Activated CD4-positive, alpha-beta T cell treated with anti-CD3 and anti-CD28 coated beads, Interleukin-2, amount 50 U/mL, for 1 hour (primary cell): Measurements from ENCODE around the gene RALB.
"Not testable (repeated sequence)": the region's sequence is repeated elsewhere in the genome, so short reads cannot be mapped to it uniquely, and the experiment has no call there.

ENCODE experiments used
- DNase-seq: peaks from one replicate; pipeline ENCODE4 v3.0.0-alpha.2; 2020

RALB gene

GRCh38 chr2:120225549-120226065, 27.0 kb upstream of the RALB start:
- no peak for DNase-seq

- DNase-seq: no peak
These were observed 26.3 kb upstream of the RALB start for GRCh38 chr2:120226316-120226715.

- no peak for DNase-seq
These were observed 25.3 kb upstream of the RALB start for GRCh38 chr2:120227111-120227991.

GRCh38 chr2:120228503-120228902, 24.1 kb upstream of the RALB start:
- no peak for DNase-seq

DNA sequence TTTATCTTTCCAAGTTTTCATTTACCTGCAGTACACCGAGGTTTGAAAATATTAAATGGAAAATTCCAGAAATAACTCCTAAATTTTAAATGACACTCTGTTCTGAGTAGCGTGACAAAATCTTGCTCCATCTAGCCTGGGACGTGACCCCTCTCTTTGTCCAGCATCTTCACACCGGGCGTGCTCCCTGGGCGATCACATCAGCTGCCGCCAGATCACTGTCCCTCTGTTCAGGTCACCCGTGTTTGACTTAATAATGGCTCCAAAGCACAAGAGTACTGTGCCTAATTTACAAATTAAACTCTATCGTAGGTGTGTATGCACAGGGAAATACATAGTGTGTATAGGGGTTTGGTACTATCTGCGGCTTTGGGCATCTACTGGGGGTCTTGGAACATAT, 23.3 kb upstream of the RALB start:
- DNase-seq: no peak

- DNase-seq: no peak
These were observed 21.9 kb upstream of the RALB start for GRCh38 chr2:120230515-120231471.

DNA sequence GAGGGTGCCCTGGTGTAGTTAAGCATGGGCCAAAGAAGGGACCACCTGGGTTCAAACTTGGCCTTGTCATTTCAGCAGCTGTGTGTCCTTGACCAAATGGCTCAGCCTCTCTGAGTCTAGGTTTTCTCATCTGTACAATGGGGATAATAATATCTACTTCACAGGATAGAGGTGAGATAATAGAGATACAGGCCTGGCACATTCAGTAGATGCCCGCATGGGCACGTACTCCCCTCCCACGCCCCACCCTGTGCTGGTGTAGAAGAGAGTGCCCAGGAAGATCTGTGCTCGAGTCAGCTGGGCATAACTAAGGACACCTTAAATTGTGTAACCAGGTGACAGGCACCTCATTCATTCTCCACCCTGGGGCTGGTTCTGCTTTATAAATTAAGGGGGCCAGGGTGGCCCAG, 21.1 kb upstream of the RALB start:
- no peak for DNase-seq

GRCh38 chr2:120231974-120232635, 20.5 kb upstream of the RALB start:
- peak; percentile 48 for DNase-seq

GRCh38 chr2:120233292-120233691, 19.4 kb upstream of the RALB start:
- no peak for DNase-seq

DNA sequence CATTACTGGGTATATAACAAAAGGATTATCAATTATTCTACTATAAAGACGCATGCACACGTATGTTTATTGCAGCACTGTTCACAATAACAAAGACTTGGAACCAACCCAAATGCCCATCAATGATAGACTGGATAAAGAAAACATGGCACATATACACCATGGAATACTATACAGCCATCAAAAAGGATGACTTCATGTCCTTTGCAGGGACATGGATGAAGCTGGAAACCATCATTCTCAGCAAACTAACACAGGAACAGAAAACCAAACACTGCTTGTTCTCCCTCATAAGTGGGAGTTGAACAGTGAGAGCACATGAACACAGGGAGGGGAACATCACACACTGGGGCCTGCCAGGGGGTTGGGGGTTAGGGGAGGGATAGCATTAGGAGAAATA, 17.5 kb upstream of the RALB start:
- not testable (repeated sequence) for DNase-seq

DNA sequence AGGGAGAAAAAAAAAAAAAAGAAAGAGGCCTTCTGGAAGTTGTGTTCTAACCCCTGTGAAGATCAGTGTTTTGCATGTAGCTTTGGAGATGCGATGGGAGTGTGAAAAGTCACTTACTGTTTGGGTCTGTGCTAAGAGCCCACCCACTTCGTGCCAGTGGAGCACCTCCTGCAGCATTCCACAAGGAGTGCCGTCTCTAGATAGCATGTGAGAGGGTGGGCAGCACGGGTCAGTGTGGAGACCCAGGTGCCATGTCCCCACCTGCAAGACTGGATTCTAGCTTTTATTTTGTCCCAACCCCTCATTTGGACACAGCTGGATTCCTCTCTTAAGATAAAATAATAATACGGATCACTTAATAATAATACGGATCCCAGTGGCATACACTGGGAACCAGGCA, 17.0 kb upstream of the RALB start:
- no peak for DNase-seq

- no peak for DNase-seq
These were observed 16.3 kb upstream of the RALB start for GRCh38 chr2:120236316-120236715.

- DNase-seq: no peak
These were observed 15.9 kb upstream of the RALB start for GRCh38 chr2:120236791-120237190.

DNA sequence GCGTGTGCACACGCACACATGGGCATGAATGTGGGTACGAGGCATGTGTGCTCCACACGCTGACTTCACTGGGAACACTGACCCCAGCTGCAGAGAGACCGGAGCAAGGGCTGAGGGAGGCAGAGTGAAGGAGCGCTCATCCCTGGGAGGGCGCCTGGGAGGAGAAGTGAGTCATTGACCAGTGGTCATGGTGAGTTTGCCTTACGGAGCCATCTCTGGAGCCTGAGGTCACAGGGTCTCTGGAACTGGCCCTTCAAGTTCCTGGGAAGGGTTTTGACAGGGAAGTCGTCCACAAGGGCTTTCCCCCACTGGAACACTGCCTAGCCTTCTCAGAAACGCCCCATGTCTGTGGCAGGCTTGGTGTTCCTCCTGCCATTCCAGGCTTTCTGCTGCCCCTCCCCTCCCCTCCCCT, 15.2 kb upstream of the RALB start:
- no peak for DNase-seq

DNA sequence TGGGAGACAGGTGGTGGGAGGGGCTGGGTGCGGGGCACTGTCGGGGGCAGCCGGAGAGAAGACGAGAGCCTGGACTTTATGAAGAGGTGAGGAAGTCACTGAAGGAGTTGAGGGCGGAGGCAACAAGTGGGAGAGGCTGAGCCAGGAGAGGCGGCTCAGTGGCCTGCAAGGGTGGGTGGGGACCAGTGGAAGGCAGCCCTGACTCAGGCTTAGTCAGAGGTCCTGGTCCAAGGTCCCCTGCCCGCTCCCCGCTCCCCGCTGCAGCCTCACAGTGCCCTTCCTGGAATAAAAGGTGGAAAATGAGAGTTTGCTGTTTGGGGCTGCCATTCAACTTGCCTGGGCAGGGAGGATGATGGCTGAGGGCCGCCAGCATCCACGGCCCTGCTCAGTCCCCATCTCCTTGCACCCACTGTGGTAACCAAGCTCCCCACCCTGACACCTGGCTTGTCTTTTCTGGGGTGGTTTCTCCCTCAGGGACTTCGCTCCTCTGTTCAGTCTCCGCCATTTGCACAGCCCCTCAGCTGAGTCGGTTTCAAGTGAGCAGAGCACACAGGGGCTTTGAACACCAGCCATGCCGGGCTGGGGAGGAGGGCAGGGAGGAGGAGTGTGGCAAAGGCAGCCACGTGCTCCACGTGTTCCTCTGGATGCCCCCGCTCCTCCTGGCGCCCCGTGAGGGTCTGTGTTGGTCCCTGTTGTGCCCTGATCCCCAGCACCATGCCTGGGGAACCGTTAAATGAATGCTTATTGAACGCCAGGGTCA, 13.7 kb upstream of the RALB start:
- DNase-seq: no peak

DNA sequence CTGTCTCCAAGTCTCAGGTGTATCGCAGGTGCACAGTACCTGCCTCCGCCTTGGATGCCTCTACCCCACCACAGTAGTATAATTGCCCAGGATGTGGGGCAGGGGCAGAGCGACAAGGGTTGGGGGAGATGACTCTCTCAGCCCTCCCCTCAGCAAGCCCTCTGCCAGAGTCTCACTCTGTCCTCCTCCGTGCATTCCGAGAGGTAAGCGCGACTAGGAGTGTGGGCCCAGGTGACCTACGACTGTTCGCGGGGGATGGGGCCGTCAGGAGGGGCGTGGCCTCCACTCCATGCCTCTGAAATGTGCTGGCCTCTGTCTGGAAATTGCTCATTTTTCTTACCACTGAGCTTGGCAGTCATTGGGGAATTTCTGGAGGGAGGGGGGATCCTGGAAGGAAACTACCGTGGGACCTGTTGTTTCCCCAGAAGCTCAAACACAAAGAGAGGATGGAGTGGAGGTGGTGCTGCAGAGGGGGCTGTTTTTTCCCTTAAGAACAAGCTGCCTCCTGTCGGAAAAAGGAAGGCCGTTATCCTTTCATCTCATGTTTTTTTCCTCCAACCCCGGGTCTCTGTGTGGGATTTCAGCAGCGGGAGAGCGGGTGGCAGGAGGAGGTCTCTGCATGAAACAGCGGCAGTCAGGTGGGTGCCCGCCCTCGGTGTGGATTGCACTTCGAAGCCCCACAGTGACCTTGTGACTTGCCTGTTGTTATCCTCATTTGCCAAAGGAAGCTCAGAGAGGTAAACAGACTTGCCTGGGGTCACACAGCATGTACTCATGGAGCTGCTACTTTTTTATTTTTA, 13.0 kb upstream of the RALB start:
- DNase-seq: no peak

DNA sequence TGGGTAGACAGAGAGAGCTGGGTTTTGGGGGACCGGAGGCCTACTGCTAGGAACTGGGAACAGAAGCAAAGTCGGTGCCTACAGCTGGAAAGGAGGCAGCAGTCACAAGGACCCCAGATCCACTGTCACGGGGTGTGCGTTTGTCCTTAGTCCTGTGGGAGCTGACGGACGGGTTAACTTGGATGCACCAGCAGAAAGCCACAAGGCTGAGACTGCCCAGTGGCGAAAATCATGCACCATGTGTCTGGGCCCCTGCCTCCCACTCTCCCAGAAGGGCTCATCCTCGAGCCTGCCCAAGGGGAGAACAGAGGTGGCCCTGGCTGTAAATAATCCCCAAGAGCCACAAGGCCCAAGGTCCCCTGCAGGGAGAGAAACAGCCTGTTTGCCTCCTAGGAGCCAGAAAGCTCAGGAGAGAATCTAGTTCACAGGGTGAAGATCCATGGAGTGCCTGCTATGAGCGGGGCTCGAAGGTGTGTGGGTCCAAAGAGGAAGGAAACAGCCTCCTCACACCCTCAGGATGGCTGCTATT, 11.7 kb upstream of the RALB start:
- DNase-seq: no peak

- DNase-seq: no peak
These were observed 11.0 kb upstream of the RALB start for GRCh38 chr2:120241684-120242083.

DNA sequence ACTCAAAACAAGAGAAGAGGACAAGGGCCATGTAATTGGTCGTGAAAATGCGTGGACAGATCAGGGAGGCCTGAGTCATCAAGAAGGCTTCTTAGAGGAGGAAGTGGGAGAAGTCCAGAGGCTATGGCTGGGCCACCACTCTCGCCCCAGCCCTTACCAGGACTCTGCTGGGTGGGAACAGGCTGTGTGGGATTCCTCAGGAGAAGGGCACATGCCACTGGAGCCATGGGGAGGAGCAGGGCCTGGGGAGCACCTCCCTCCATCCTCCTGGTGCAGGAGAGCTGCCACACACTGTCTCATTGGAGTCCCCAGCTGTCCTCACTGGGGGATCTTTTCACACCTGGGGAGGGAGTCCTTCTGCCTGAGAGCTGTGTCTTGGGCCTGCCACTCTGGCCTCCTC, 9.4 kb upstream of the RALB start:
- no peak for DNase-seq

GRCh38 chr2:120243875-120244553, 8.6 kb upstream of the RALB start:
- no peak for DNase-seq
